Neural cell (in vitro differentiated cells): ENCODE data around the gene GALK1. TPM values are rescaled to one million over a fixed set of nuclear protein-coding genes. Genes with fewer than 3 reads are reported as not detected.
"Not testable (repeated sequence)": the region's sequence is repeated elsewhere in the genome, so short reads cannot be mapped to it uniquely, and the experiment has no call there.

Source experiments
- H2AFZ ChIP-seq: fragments of 200-600, 300-800 bp; sonication (generic), shearing (Covaris generic); 2 replicates; pipeline ENCODE4 v1.6.0; 2014; ENCODE audit warnings: low read depth, mild to moderate bottlenecking, antibody characterized with exemption, low read length, moderate library complexity
- H3F3A ChIP-seq: fragments of 200-600 bp; shearing (Covaris generic); 2 replicates; pipeline ENCODE4 v1.6.1; 2016; ENCODE audit warnings: mild to moderate bottlenecking, moderate library complexity, mixed read lengths, antibody characterized with exemption, low read length; ENCODE audit not compliant: insufficient read depth, poor library complexity, severe bottlenecking
- H3K27ac ChIP-seq: fragments of 200-600, 300-800 bp; sonication (generic), shearing (Covaris generic); 2 replicates; pipeline ENCODE4 v1.5.1; 2014; ENCODE audit warnings: mild to moderate bottlenecking, low read length, moderate library complexity
- H3K27me3 ChIP-seq: fragments of 300-800, 200-600 bp; sonication (generic), shearing (Covaris generic); 2 replicates; pipeline ENCODE4 v1.6.0; 2014; ENCODE audit warnings: mild to moderate bottlenecking, low read depth, low read length, moderate library complexity; ENCODE audit not compliant: insufficient read depth
- H3K36me3 ChIP-seq: fragments of 300-800, 200-600 bp; sonication (generic), shearing (Covaris generic); 2 replicates; pipeline ENCODE4 v1.5.1; 2014; ENCODE audit warnings: mild to moderate bottlenecking, antibody characterized with exemption, low read length, moderate library complexity; ENCODE audit not compliant: insufficient read depth
- H3K4me2 ChIP-seq: fragments of 300-800, 200-600 bp; sonication (generic), shearing (Covaris generic); 2 replicates; pipeline ENCODE4 v1.6.0; 2014; ENCODE audit warnings: mild to moderate bottlenecking, low read length
- H3K4me3 ChIP-seq: fragments of 300-800, 200-600 bp; sonication (generic), shearing (Covaris generic); 2 replicates; pipeline ENCODE4 v1.5.1; 2014; ENCODE audit warnings: mild to moderate bottlenecking, low read length, moderate library complexity
- H3K79me2 ChIP-seq: fragments of 200-600 bp; shearing (Covaris generic); replicated peaks from 2 replicates; pipeline ENCODE4 v1.6.0; 2014; ENCODE audit warnings: mild to moderate bottlenecking, low read length, moderate library complexity; ENCODE audit not compliant: insufficient read depth
- H3K9ac ChIP-seq: fragments of 300-800, 200-600 bp; sonication (generic), shearing (Covaris generic); 2 replicates; pipeline ENCODE4 v1.6.1; 2016; ENCODE audit warnings: mild to moderate bottlenecking, low read length, mixed read lengths
- H3K9me2 ChIP-seq: fragments of 200-600 bp; shearing (Covaris generic); 2 replicates; pipeline ENCODE4 v1.6.1; 2016; ENCODE audit warnings: mild to moderate bottlenecking, low read length, mixed read lengths; ENCODE audit not compliant: insufficient read depth
- H3K9me3 ChIP-seq: fragments of 200-600, 300-800 bp; sonication (generic), shearing (Covaris generic); 2 replicates; pipeline ENCODE4 v1.6.1; 2016; ENCODE audit warnings: mild to moderate bottlenecking, mixed run types, low read length, moderate library complexity, mixed read lengths
- H4K20me1 ChIP-seq: fragments of 200-600 bp; shearing (Covaris generic); 2 replicates; pipeline ENCODE4 v1.6.1; 2016; ENCODE audit warnings: mild to moderate bottlenecking, mixed run types; ENCODE audit not compliant: insufficient read depth
- CTCF ChIP-seq: fragments of 450-650 bp; IDR thresholded peaks from 2 replicates; pipeline ENCODE4 v1.5.1; 2014; ENCODE audit warnings: antibody characterized with exemption, mild to moderate bottlenecking, moderate library complexity; ENCODE audit not compliant: poor library complexity, severe bottlenecking
- EP300 ChIP-seq: fragments of 450-650 bp; conservative IDR thresholded peaks from 2 replicates; pipeline ENCODE4 v1.6.1; 2014; ENCODE audit warnings: antibody characterized with exemption, mild to moderate bottlenecking, moderate library complexity; ENCODE audit not compliant: poor library complexity, severe bottlenecking
- EZH2 ChIP-seq: fragments of 200-600, 300-800 bp; shearing (Covaris generic), sonication (generic); IDR thresholded peaks from 2 replicates; pipeline ENCODE4 v1.6.1; 2014; ENCODE audit warnings: antibody characterized with exemption, low read length, borderline replicate concordance, mild to moderate bottlenecking; ENCODE audit not compliant: insufficient read depth, poor library complexity, severe bottlenecking
- MXI1 ChIP-seq: fragments of 450-650 bp; conservative IDR thresholded peaks from 2 replicates; pipeline ENCODE4 v1.6.1; 2014; ENCODE audit warnings: antibody characterized with exemption, mild to moderate bottlenecking; ENCODE audit not compliant: poor library complexity, severe bottlenecking
- POLR2AphosphoS5 ChIP-seq: IDR thresholded peaks from 2 replicates; pipeline ENCODE4 v1.6.1; 2012
- RAD21 ChIP-seq: fragments of 450-650 bp; conservative IDR thresholded peaks from 2 replicates; pipeline ENCODE4 v1.6.1; 2014; ENCODE audit warnings: antibody characterized with exemption, mild to moderate bottlenecking, moderate library complexity
- REST ChIP-seq: IDR thresholded peaks from 2 replicates; pipeline ENCODE4 v1.6.1; 2012; ENCODE audit warnings: borderline replicate concordance
- SMC3 ChIP-seq: fragments of 450-650 bp; conservative IDR thresholded peaks from 2 replicates; pipeline ENCODE4 v1.6.1; 2014; ENCODE audit warnings: antibody characterized with exemption, mild to moderate bottlenecking, moderate library complexity; ENCODE audit not compliant: poor library complexity
- TAF1 ChIP-seq: IDR thresholded peaks from 2 replicates; pipeline ENCODE4 v1.6.1; 2012; ENCODE audit warnings: low read depth
- polyA plus RNA-seq: library from polyadenylated mRNA; depleted of rRNA; stranded (reverse); fragments of >200 nt; gene quantifications from 2 replicates; pipeline ENCODE4 v1.2.3, GENCODE V29; 2014

The GALK1 gene
- polyA plus RNA-seq, 1 donor from 2014 or later = 4.8 TPM

- Histone ChIP-seq H3K9ac (no peak overlapping the region), H3K27ac (no peak overlapping the region), H3K36me3 (no peaks in the 10 kb centered on the region), H3K27me3 (peaks cover 11% of the 10 kb centered on the region), H2AFZ (no peak overlapping the region), H3K9me2 (no peaks in the 10 kb centered on the region), H3K9me3 (no peaks in the 10 kb centered on the region), H3K4me2 (no peak overlapping the region), H3K4me3 (no peak overlapping the region), H3F3A (no peaks in the 10 kb centered on the region), H3K79me2 (no peaks in the 10 kb centered on the region), H4K20me1 (no peaks in the 10 kb centered on the region)
- TF ChIP-seq POLR2AphosphoS5 = no peak
- TF ChIP-seq EZH2 = no peak
- TF ChIP-seq SMC3 = no peak
- no peak for TF ChIP-seq EP300
- no peak for TF ChIP-seq REST
- no peak for TF ChIP-seq RAD21
Measured at GRCh38 chr17:75762513-75763268, 2.3 kb downstream of the GALK1 start.

- H3K27ac ChIP-seq, H3F3A ChIP-seq, H3K79me2 ChIP-seq, H4K20me1 ChIP-seq, H3K4me2 ChIP-seq, H3K9me3 ChIP-seq, H3K4me3 ChIP-seq, H3K36me3 ChIP-seq, H2AFZ ChIP-seq, H3K9me2 ChIP-seq, H3K9ac ChIP-seq: not testable (repeated sequence)
- H3K27me3 ChIP-seq = peaks cover 11% of the 10 kb centered on the region
Measured at GRCh38 chr17:75759978-75760640, 4.9 kb downstream of the GALK1 start.

GRCh38 chr17:75759457-75759856 is 5.5 kb downstream of the GALK1 start:
- no peaks in the 10 kb centered on the region for H3K79me2 ChIP-seq
- H3K36me3 ChIP-seq = no peaks in the 10 kb centered on the region
- H3K4me2 ChIP-seq = no peak overlapping the region
- H3K27me3 ChIP-seq = peaks cover 6% of the 10 kb centered on the region
- H3K27ac ChIP-seq = no peak overlapping the region
- no peaks in the 10 kb centered on the region for H4K20me1 ChIP-seq
- H3K4me3 ChIP-seq = no peak overlapping the region
- H2AFZ ChIP-seq = no peak overlapping the region
- no peak for TF ChIP-seq MXI1
- TF ChIP-seq EZH2 = no peak
- TF ChIP-seq TAF1 = no peak
- TF ChIP-seq REST = no peak
- no peak for TF ChIP-seq CTCF
- no peak for TF ChIP-seq POLR2AphosphoS5
- TF ChIP-seq SMC3 = no peak
- TF ChIP-seq RAD21 = no peak
- H3K9ac ChIP-seq = no peak overlapping the region
- H3F3A ChIP-seq = no peaks in the 10 kb centered on the region
- no peaks in the 10 kb centered on the region for H3K9me2 ChIP-seq
- H3K9me3 ChIP-seq = no peaks in the 10 kb centered on the region
